WTC11 (cell line): ENCODE measurements around the gene C17orf58. TPM values are rescaled to one million over a fixed set of nuclear protein-coding genes. Genes with fewer than 3 reads are reported as not detected.

Source experiments
- ATF2 ChIP-seq: sonication (generic); formaldehyde crosslinking; IDR thresholded peaks from 2 replicates; pipeline ENCODE4 v1.8.1; 2022; ENCODE audit warnings: low read depth, missing genetic modification reagents, borderline replicate concordance
- E2F4 ChIP-seq: sonication (generic); formaldehyde crosslinking; IDR thresholded peaks from 2 replicates; pipeline ENCODE4 v1.8.1; 2022; ENCODE audit warnings: low read depth, mild to moderate bottlenecking, moderate library complexity, missing genetic modification reagents, borderline replicate concordance
- FOXP4 ChIP-seq: sonication (generic); formaldehyde crosslinking; IDR thresholded peaks from 2 replicates; pipeline ENCODE4 v1.8.0; 2022; ENCODE audit warnings: mild to moderate bottlenecking, missing genetic modification reagents
- HMGXB4 ChIP-seq: sonication (generic); formaldehyde crosslinking; IDR thresholded peaks from 2 replicates; pipeline ENCODE4 v1.8.1; 2023; ENCODE audit warnings: mild to moderate bottlenecking, moderate library complexity, missing genetic modification reagents
- JUN ChIP-seq: sonication (generic); formaldehyde crosslinking; IDR thresholded peaks from 2 replicates; pipeline ENCODE4 v1.8.0; 2023; ENCODE audit warnings: mild to moderate bottlenecking, missing genetic modification reagents
- KAT7 ChIP-seq: sonication (generic); formaldehyde crosslinking; IDR thresholded peaks from 2 replicates; pipeline ENCODE4 v1.8.1; 2023; ENCODE audit warnings: missing genetic modification reagents, mild to moderate bottlenecking, borderline replicate concordance
- RORB ChIP-seq: fragments of 250-450 bp; sonication (Bioruptor Pico); IDR thresholded peaks from 2 replicates; pipeline ENCODE4 v1.9.0; 2021; ENCODE audit warnings: mild to moderate bottlenecking
- TEAD4 ChIP-seq: sonication (generic); formaldehyde crosslinking; IDR thresholded peaks from 2 replicates; pipeline ENCODE4 v1.8.0; 2022; ENCODE audit warnings: mild to moderate bottlenecking, missing genetic modification reagents
- USF1 ChIP-seq: sonication (generic); formaldehyde crosslinking; IDR thresholded peaks from 2 replicates; pipeline ENCODE4 v1.8.0; 2022; ENCODE audit warnings: mild to moderate bottlenecking, missing genetic modification reagents
- ZNF263 ChIP-seq: sonication (generic); formaldehyde crosslinking; IDR thresholded peaks from 2 replicates; pipeline ENCODE4 v1.8.1; 2022; ENCODE audit warnings: low read depth, mild to moderate bottlenecking, moderate library complexity, missing genetic modification reagents
- ZNF317 ChIP-seq: sonication (generic); formaldehyde crosslinking; IDR thresholded peaks from 2 replicates; pipeline ENCODE4 v1.8.1; 2023; ENCODE audit warnings: low read depth, mild to moderate bottlenecking, moderate library complexity, missing genetic modification reagents, borderline replicate concordance
- ZNF532 ChIP-seq: fragments of 250-450 bp; sonication (Bioruptor Pico); IDR thresholded peaks from 2 replicates; pipeline ENCODE4 v1.9.0; 2021; ENCODE audit warnings: mild to moderate bottlenecking, borderline replicate concordance
- total RNA-seq: library from RNA; stranded (reverse); gene quantifications from 3 replicates; pipeline ENCODE4 v1.2.3, GENCODE V29; 2021

C17orf58 gene
- total RNA-seq, 1 experiment from 2014 or later, result 28.2 TPM

GRCh38 chr17:67993153-67993997 lies 2.9 kb downstream of the C17orf58 start (continued):
- no peak for TF ChIP-seq ZNF532 (CRISPR knock-in tag)
- no peak for TF ChIP-seq TEAD4 (CRISPR knock-in tag)
- no peak; the same call in 1 of the 2 replicates for TF ChIP-seq KAT7 (CRISPR knock-in tag)
- TF ChIP-seq ZNF263 (CRISPR knock-in tag), result no peak
- peak; percentile 26; the same call in 1 of the 2 replicates for TF ChIP-seq HMGXB4 (CRISPR knock-in tag)
- no peak for TF ChIP-seq ATF2 (CRISPR knock-in tag)
- no peak for TF ChIP-seq FOXP4
- no peak for TF ChIP-seq USF1 (CRISPR knock-in tag)
- TF ChIP-seq E2F4 (CRISPR knock-in tag), result no peak
- no peak for TF ChIP-seq JUN (CRISPR knock-in tag)
- TF ChIP-seq ZNF317 (CRISPR knock-in tag), result no peak
- no peak for TF ChIP-seq RORB (CRISPR knock-in tag)
